Dendritic cell treated with granulocyte-macrophage colony-stimulating factor and Interleukin-4, amounts not matched to agents 40 ng/mL and 50 ng/mL, for 4 days (primary cell): ENCODE measurements around the gene SLCO1C1.

Experiments used
- H3K27ac Mint-ChIP-seq: one replicate; pipeline ENCODE4 v1.8.0; 2022; ENCODE audit warnings: mild to moderate bottlenecking, mixed read lengths
- H3K27me3 Mint-ChIP-seq: one replicate; pipeline ENCODE4 v1.8.0; 2022; ENCODE audit warnings: mild to moderate bottlenecking, mixed read lengths
- H3K36me3 Mint-ChIP-seq: one replicate; pipeline ENCODE4 v1.8.0; 2022; ENCODE audit warnings: low read depth, mixed read lengths
- H3K4me1 Mint-ChIP-seq: one replicate; pipeline ENCODE4 v1.8.0; 2022; ENCODE audit warnings: low read depth, mixed read lengths
- H3K4me3 Mint-ChIP-seq: one replicate; pipeline ENCODE4 v1.8.0; 2022; ENCODE audit warnings: mild to moderate bottlenecking, moderate library complexity, mixed read lengths
- H3K9me3 Mint-ChIP-seq: one replicate; pipeline ENCODE4 v1.8.0; 2022; ENCODE audit warnings: mixed read lengths
- intact Hi-C: fragments of 100-400 bp; cut with micrococcal nuclease; formaldehyde crosslinking; loops from one replicate; pipeline ENCODE4 v1.15.0; 2022

The SLCO1C1 gene

DNA sequence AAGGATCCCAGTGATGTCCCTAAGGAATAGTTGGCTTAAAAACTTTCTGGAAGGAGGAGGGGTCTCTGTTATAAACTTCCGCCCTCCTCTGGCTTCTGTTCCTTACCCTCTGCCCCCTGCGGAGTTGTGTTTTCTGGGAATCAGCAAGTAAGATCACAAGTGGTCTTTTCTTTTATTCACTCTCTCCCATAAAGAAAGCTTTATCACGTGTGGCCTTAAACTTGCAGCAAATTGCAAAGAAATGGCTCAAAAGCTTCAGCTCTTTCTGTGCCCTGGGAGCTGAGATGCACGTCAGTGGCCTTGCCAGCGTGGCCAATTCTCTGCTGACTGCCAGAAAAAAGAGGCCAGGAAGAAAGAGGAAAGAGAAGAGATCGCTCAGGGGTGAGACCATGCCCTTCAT lies at the start of gene SLCO1C1:
SLCO1C1 (plus strand) TSS at position 101 of the 400 bp plus-strand sequence. CDS start 4,245 bp downstream, outside the sequence.
- H3K4me3 Mint-ChIP-seq: no peak within 1 kb of the TSS
- no peaks in the 10 kb centered on the region for H3K36me3 Mint-ChIP-seq
- intact Hi-C loops: no loop called here
- H3K27ac Mint-ChIP-seq: no peak within 1 kb of the TSS
- H3K9me3 Mint-ChIP-seq: peaks cover 10% of the 10 kb centered on the region
- no peaks in the 10 kb centered on the region for H3K4me1 Mint-ChIP-seq
- H3K27me3 Mint-ChIP-seq: no peaks in the 10 kb centered on the region

- no peak overlapping the region for H3K27ac Mint-ChIP-seq
- H3K27me3 Mint-ChIP-seq: no peaks in the 10 kb centered on the region
- no peaks in the 10 kb centered on the region for H3K9me3 Mint-ChIP-seq
- no peaks in the 10 kb centered on the region for H3K36me3 Mint-ChIP-seq
- intact Hi-C loops: no loop called here
- no peaks in the 10 kb centered on the region for H3K4me1 Mint-ChIP-seq
- H3K4me3 Mint-ChIP-seq: no peak overlapping the region
These were observed 48.8 kb upstream of the SLCO1C1 start for GRCh38 chr12:20646239-20646827.

DNA sequence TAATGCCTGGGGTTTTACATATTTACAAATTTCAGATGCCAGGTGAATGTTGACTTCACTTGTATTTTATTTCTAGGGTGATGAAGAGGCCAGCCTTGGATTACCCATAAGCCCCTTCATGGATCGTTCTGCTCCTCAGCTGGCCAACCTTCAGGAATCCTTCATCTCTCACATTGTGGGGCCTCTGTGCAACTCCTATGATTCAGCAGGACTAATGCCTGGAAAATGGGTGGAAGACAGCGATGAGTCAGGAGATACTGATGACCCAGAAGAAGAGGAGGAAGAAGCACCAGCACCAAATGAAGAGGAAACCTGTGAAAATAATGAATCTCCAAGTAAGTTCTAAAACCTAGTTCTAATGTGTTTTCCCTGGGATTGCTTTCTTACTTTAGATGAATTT lies 41.3 kb upstream of the SLCO1C1 start:
- Mint-ChIP-seq H3K4me3 (no peak overlapping the region), H3K9me3 (no peaks in the 10 kb centered on the region), H3K4me1 (no peaks in the 10 kb centered on the region), H3K27ac (no peak overlapping the region), H3K36me3 (no peaks in the 10 kb centered on the region), H3K27me3 (no peaks in the 10 kb centered on the region)
- intact Hi-C loops: no loop called here

GRCh38 chr12:20656600-20656999 lies 38.5 kb upstream of the SLCO1C1 start:
- Mint-ChIP-seq H3K4me1 (no peaks in the 10 kb centered on the region), H3K9me3 (peaks cover 24% of the 10 kb centered on the region), H3K36me3 (no peaks in the 10 kb centered on the region), H3K27ac (no peak overlapping the region), H3K4me3 (no peak overlapping the region), H3K27me3 (no peaks in the 10 kb centered on the region)
- intact Hi-C loops: no loop called here

- peaks cover 33% of the 10 kb centered on the region for H3K9me3 Mint-ChIP-seq
- intact Hi-C loops: no loop called here
- no peak overlapping the region for H3K27ac Mint-ChIP-seq
These were observed 37.6 kb upstream of the SLCO1C1 start for GRCh38 chr12:20657496-20657895.

GRCh38 chr12:20681334-20681733 lies 13.8 kb upstream of the SLCO1C1 start:
- Mint-ChIP-seq H3K36me3 (no peaks in the 10 kb centered on the region), H3K4me1 (no peaks in the 10 kb centered on the region), H3K9me3 (peaks cover 25% of the 10 kb centered on the region), H3K27me3 (no peaks in the 10 kb centered on the region), H3K4me3 (no peak overlapping the region), H3K27ac (no peak overlapping the region)
- intact Hi-C loops: no loop called here

More at GRCh38 chr12:20657496-20657895, 37.6 kb upstream of the SLCO1C1 start:
- Mint-ChIP-seq H3K4me3 (no peak overlapping the region), H3K27me3 (no peaks in the 10 kb centered on the region), H3K4me1 (no peaks in the 10 kb centered on the region), H3K36me3 (no peaks in the 10 kb centered on the region)

DNA sequence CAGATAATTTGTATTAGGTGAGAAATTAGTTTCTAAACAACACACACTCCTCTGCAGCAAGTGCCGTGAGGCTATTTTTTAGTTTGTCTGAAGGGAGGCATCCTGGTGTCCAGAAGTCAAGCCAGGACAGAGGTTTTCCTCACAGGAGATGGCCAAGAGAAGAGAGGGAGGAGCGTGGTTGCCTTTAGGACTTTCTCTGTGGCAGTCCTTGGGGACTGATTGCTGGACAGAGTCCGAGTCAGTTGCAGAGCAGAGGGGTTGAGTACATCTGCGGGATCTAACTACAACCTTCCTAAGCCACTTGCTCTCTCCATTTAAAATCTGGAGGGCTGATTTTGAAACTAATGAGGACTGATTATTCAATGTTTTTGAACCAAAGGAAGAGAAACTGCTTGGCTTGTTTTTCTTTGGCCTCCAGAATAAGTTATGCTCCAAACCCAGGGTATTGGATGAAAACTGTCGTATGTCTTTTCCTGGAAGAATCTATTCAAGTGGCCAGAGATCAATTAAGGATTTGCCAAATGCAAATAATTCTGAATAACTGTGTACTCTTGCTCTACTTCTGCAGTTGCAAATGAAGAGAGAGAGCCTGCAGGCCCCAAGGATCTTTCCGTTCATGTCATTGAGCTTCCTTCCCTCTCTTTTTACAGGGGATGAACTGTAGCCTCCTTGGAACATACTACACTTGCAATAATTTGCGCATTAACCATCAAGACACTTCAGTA lies 1.2 kb downstream of the SLCO1C1 start:
- Mint-ChIP-seq H3K36me3 (no peaks in the 10 kb centered on the region), H3K4me3 (no peak overlapping the region), H3K27ac (no peak overlapping the region), H3K27me3 (no peaks in the 10 kb centered on the region), H3K9me3 (peaks cover 10% of the 10 kb centered on the region), H3K4me1 (no peaks in the 10 kb centered on the region)
- intact Hi-C loops: no loop called here

DNA sequence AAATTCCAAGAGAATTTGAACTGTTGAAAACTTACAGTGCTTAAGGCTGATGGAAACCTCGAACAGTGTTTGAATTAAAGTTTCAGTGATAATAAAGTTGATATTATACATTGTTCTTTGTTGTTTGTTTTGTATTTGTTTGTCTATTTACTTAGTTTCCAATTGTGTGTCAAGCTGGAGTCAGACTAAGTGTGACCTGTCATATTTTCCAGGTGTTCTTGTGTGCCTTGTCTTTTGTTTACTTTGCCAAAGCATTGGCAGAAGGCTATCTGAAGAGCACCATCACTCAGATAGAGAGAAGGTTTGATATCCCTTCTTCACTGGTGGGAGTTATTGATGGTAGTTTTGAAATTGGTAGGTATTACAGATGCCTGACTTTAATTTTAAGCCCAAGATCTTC lies 6.0 kb downstream of the SLCO1C1 start:
- no peaks in the 10 kb centered on the region for H3K9me3 Mint-ChIP-seq
- intact Hi-C loops: no loop called here
- no peaks in the 10 kb centered on the region for H3K4me1 Mint-ChIP-seq
- no peak overlapping the region for H3K4me3 Mint-ChIP-seq
- no peaks in the 10 kb centered on the region for H3K36me3 Mint-ChIP-seq
- H3K27me3 Mint-ChIP-seq: no peaks in the 10 kb centered on the region
- no peak overlapping the region for H3K27ac Mint-ChIP-seq

- H3K4me1 Mint-ChIP-seq: no peaks in the 10 kb centered on the region
- H3K27ac Mint-ChIP-seq: no peak overlapping the region
- intact Hi-C loops: no loop called here
- no peaks in the 10 kb centered on the region for H3K36me3 Mint-ChIP-seq
- H3K27me3 Mint-ChIP-seq: no peaks in the 10 kb centered on the region
- no peak overlapping the region for H3K4me3 Mint-ChIP-seq
- H3K9me3 Mint-ChIP-seq: no peaks in the 10 kb centered on the region
These were observed 9.7 kb downstream of the SLCO1C1 start for GRCh38 chr12:20704860-20705259.

DNA sequence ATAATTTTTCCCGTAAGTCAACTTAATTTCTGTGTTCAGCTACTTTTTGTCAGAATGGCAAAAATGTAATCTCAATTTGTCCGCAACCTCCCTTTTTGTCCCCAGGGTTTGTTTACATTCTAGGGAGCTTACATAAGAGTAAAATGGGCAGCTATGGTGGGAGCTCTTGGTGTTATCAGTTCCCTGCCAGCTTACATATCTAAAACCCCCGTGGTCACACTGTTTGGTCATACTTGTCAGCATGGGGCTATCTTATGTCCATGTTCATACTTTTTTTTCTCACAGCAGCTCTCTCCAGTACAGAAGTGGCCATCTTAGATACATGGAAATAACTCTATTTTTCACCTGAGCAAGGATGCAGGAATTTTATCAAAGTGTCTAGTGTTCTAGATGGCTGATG lies 16.7 kb downstream of the SLCO1C1 start:
- no peaks in the 10 kb centered on the region for H3K36me3 Mint-ChIP-seq
- no peak overlapping the region for H3K4me3 Mint-ChIP-seq
- H3K27me3 Mint-ChIP-seq: no peaks in the 10 kb centered on the region
- no peaks in the 10 kb centered on the region for H3K4me1 Mint-ChIP-seq
- H3K27ac Mint-ChIP-seq: no peak overlapping the region
- intact Hi-C loops: no loop called here
- peaks cover 7% of the 10 kb centered on the region for H3K9me3 Mint-ChIP-seq

DNA sequence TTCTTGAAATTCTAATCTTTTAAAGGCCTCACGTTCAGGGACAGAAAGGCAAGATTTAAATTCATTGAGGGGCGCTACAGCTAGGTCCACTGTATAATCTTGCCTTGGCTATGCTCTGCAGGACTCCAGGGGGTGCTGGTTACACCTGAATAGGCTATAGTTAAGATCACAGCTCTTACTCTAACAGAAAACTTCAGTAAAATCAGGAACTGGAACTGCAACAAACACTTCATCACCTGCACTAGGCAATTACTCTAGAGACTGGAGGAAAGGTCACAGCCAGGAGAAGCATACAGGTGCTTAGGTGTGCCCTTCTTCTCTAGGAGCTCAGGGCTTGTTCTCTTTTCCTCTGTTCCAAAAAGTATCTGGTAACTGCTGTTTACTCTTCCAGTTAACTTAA lies 20.9 kb downstream of the SLCO1C1 start:
- Mint-ChIP-seq H3K27ac (no peak overlapping the region), H3K36me3 (no peaks in the 10 kb centered on the region), H3K4me1 (no peaks in the 10 kb centered on the region), H3K4me3 (no peak overlapping the region), H3K27me3 (no peaks in the 10 kb centered on the region), H3K9me3 (peaks cover 7% of the 10 kb centered on the region)
- intact Hi-C loops: no loop called here

GRCh38 chr12:20716985-20717384 lies 21.9 kb downstream of the SLCO1C1 start:
- Mint-ChIP-seq H3K27me3 (no peaks in the 10 kb centered on the region), H3K36me3 (no peaks in the 10 kb centered on the region), H3K4me1 (no peaks in the 10 kb centered on the region), H3K9me3 (peaks cover 7% of the 10 kb centered on the region), H3K27ac (no peak overlapping the region), H3K4me3 (no peak overlapping the region)
- intact Hi-C loops: no loop called here

DNA sequence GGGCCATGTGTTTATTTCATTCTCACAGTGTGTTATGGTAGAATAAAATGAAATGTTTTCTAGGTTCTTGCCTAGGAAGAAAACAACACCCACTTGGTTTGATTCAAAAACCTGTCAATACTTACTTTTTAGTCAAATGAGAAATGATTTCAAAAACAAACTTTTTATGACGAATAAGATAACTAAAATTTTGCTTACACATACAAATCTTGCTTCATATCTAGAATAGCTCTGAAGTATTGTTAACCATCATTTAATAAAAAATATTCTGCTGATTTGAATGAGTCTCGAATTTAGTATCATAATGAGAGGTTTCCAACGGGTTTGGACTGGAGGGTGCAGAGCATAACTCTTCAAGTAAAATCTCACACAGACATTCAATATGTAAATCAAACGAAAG lies 23.2 kb downstream of the SLCO1C1 start:
- no peaks in the 10 kb centered on the region for H3K36me3 Mint-ChIP-seq
- no peak overlapping the region for H3K4me3 Mint-ChIP-seq
- H3K27me3 Mint-ChIP-seq: no peaks in the 10 kb centered on the region
- H3K27ac Mint-ChIP-seq: no peak overlapping the region
- intact Hi-C loops: no loop called here
- no peaks in the 10 kb centered on the region for H3K9me3 Mint-ChIP-seq
- no peaks in the 10 kb centered on the region for H3K4me1 Mint-ChIP-seq

DNA sequence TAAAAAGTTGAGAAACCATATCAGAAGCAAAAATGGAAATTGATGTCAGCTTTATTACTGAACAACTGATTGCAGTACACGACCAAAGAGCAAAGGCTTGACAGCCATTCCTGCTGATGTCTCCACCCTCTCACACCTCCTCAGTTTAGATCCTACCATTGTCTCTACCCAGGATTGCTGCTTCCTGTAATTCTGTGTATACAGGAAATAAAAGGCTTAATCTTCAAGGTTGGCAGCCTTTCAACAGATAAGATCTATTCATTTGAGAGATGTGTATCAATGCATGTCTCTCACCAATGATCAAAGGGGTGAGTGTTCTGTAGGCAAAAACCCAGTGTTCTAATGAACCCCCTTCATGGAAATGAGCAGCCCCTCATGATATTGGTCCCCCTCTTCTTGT lies 27.0 kb downstream of the SLCO1C1 start:
- no peaks in the 10 kb centered on the region for H3K27me3 Mint-ChIP-seq
- H3K9me3 Mint-ChIP-seq: no peaks in the 10 kb centered on the region
- no peak overlapping the region for H3K27ac Mint-ChIP-seq
- no peaks in the 10 kb centered on the region for H3K36me3 Mint-ChIP-seq
- intact Hi-C loops: no loop called here
- no peaks in the 10 kb centered on the region for H3K4me1 Mint-ChIP-seq
- no peak overlapping the region for H3K4me3 Mint-ChIP-seq

DNA sequence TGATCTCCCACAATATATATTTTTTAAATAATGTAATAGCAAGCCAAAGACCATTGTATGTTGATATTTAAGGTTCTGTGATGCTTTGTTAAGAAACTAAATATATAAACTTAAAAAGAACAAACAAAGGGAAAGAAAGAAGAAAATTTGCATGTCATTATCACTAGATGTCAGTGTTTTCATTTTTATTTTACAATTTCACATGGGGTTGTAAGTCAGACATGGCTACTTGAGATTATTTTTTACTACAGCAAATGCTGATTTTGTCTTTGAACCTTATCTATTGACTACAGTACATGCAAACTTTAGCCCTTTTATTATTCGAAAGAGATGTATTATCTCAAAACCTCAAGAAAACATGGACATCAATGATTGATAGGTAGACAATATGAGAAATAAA lies 36.1 kb downstream of the SLCO1C1 start:
- intact Hi-C loops: no loop called here
- no peak overlapping the region for H3K4me3 Mint-ChIP-seq
- H3K4me1 Mint-ChIP-seq: no peaks in the 10 kb centered on the region
- H3K9me3 Mint-ChIP-seq: no peaks in the 10 kb centered on the region
- H3K27me3 Mint-ChIP-seq: no peaks in the 10 kb centered on the region
- no peak overlapping the region for H3K27ac Mint-ChIP-seq
- no peaks in the 10 kb centered on the region for H3K36me3 Mint-ChIP-seq
